ENCODE results near the gene WDR90.

- TF ChIP-seq, protein P1, sequence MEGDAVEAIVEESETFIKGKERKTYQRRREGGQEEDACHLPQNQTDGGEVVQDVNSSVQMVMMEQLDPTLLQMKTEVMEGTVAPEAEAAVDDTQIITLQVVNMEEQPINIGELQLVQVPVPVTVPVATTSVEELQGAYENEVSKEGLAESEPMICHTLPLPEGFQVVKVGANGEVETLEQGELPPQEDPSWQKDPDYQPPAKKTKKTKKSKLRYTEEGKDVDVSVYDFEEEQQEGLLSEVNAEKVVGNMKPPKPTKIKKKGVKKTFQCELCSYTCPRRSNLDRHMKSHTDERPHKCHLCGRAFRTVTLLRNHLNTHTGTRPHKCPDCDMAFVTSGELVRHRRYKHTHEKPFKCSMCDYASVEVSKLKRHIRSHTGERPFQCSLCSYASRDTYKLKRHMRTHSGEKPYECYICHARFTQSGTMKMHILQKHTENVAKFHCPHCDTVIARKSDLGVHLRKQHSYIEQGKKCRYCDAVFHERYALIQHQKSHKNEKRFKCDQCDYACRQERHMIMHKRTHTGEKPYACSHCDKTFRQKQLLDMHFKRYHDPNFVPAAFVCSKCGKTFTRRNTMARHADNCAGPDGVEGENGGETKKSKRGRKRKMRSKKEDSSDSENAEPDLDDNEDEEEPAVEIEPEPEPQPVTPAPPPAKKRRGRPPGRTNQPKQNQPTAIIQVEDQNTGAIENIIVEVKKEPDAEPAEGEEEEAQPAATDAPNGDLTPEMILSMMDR (conservative IDR thresholded peaks at IDR 0.05; ENCODE audit: low read length): no peak
- no peak for TF ChIP-seq EZH2phosphoT487 (IDR thresholded peaks at IDR 0.05; ENCODE audit: borderline replicate concordance)
These were observed 27.7 kb downstream of the WDR90 start for GRCh38 chr16:676913-677312.
